Prostate gland (tissue), 2 donors: Measurements from ENCODE around the gene SHROOM4.

Source experiments
- CTCF ChIP-seq, 4 experiments: fragments of 200-600 bp in 2 of 4; fragments of 450-650 bp in 2 of 4; sonication (generic) in 2 of 4; IDR thresholded peaks; 1 replicate in 3 of 4; 2 replicates in 1 of 4; pipeline ENCODE4 v1.5.1; 2016 to 2019; ENCODE audit warnings: antibody characterized with exemption in 4 of 4, mild to moderate bottlenecking in 2 of 4, moderate library complexity in 2 of 4
- POLR2A ChIP-seq: fragments of 450-650 bp; IDR thresholded peaks from one replicate; pipeline ENCODE4 v1.6.1; 2016; ENCODE audit warnings: antibody characterized with exemption, mild to moderate bottlenecking
- POLR2AphosphoS5 ChIP-seq: sonication (generic); formaldehyde crosslinking; IDR thresholded peaks from one replicate; pipeline ENCODE4 v1.6.1; 2017; ENCODE audit warnings: antibody characterized with exemption

GRCh38 chrX:50711907-50712306 lies 102.1 kb downstream of the SHROOM4 start:
- TF ChIP-seq CTCF (IDR thresholded peaks at IDR 0.05) (no peak), POLR2AphosphoS5 (no peak), POLR2A (no peak)
